HepG2 (cell line): ENCODE data around the gene RTN4RL2. TPM values are rescaled to one million over a fixed set of nuclear protein-coding genes. Genes with fewer than 3 reads are reported as not detected.

Source experiments
- AKAP8 ChIP-seq: sonication (generic); formaldehyde crosslinking; IDR thresholded peaks from 2 replicates; pipeline ENCODE4 v1.5.1; 2020; ENCODE audit warnings: mild to moderate bottlenecking, missing genetic modification reagents
- DNMT3B ChIP-seq: conservative IDR thresholded peaks from 2 replicates; pipeline ENCODE4 v1.6.1; 2016; ENCODE audit warnings: missing biosample characterization, control low read depth
- GATAD1 ChIP-seq: IDR thresholded peaks from 2 replicates; pipeline ENCODE4 v1.6.1; 2016; ENCODE audit warnings: missing genetic modification reagents, missing compliant biosample characterization
- IKZF5 ChIP-seq: IDR thresholded peaks from 2 replicates; pipeline ENCODE4 v1.6.1; 2018; ENCODE audit warnings: missing genetic modification reagents, mild to moderate bottlenecking, missing compliant biosample characterization
- PPARG ChIP-seq: conservative IDR thresholded peaks from 2 replicates; pipeline ENCODE4 v1.6.1; 2016; ENCODE audit warnings: missing biosample characterization, missing genetic modification reagents
- RBM22 ChIP-seq: fragments of 200-400 bp; formaldehyde crosslinking; optimal IDR thresholded peaks from 2 replicates; pipeline ENCODE3; 2017; ENCODE audit warnings: mild to moderate bottlenecking, low read length, moderate library complexity
- REXO4 ChIP-seq: sonication (generic); formaldehyde crosslinking; IDR thresholded peaks from 2 replicates; pipeline ENCODE4 v1.8.0; 2022; ENCODE audit warnings: missing genetic modification reagents, mild to moderate bottlenecking, borderline replicate concordance
- SAP130 ChIP-seq: IDR thresholded peaks from 2 replicates; pipeline ENCODE4 v1.6.1; 2016; ENCODE audit warnings: low read depth
- SIX4 ChIP-seq: sonication (generic); formaldehyde crosslinking; IDR thresholded peaks from 2 replicates; pipeline ENCODE4 v1.4.0; 2020; ENCODE audit warnings: missing genetic modification reagents
- TBX2 ChIP-seq: sonication (generic); formaldehyde crosslinking; IDR thresholded peaks from 2 replicates; pipeline ENCODE4 v1.5.0; 2020; ENCODE audit warnings: missing genetic modification reagents, mild to moderate bottlenecking, borderline replicate concordance
- ZBTB20 ChIP-seq: sonication (generic); formaldehyde crosslinking; IDR thresholded peaks from 2 replicates; pipeline ENCODE4 v1.8.1; 2023; ENCODE audit warnings: missing genetic modification reagents, low read depth, mild to moderate bottlenecking, borderline replicate concordance
- ZNF414 ChIP-seq: sonication (generic); formaldehyde crosslinking; IDR thresholded peaks from 2 replicates; pipeline ENCODE4 v1.5.0; 2020; ENCODE audit warnings: missing genetic modification reagents
- ZNF572 ChIP-seq: sonication (generic); formaldehyde crosslinking; IDR thresholded peaks from 2 replicates; pipeline ENCODE4 v1.5.1; 2020; ENCODE audit warnings: mild to moderate bottlenecking, missing genetic modification reagents
- ZNF691 ChIP-seq: sonication (generic); formaldehyde crosslinking; IDR thresholded peaks from 2 replicates; pipeline ENCODE4 v1.4.0; 2020; ENCODE audit warnings: missing genetic modification reagents, low read depth, mild to moderate bottlenecking, borderline replicate concordance
- polyA plus RNA-seq, 8 experiments: library from polyadenylated mRNA; depleted of rRNA in 3 of 8; stranded (reverse) in 7 of 8; unstranded in 1 of 8; fragments of >200 nt; fragmentation: Illumina TruSeq in 4 of 8; extraction: Trizol in 4 of 8; gene quantifications; 2 replicates each; pipeline versions ENCODE4 v1.2.1 to v1.2.3, GENCODE V29; 2011 to 2016; ENCODE audit warnings: low read depth in 4 of 8, missing spikeins in 1 of 8, mixed read lengths in 1 of 8; ENCODE audit not compliant: insufficient read depth in 1 of 8
- total RNA-seq, 5 experiments: library from RNA; depleted of rRNA; stranded (reverse); fragments of >200 nt; fragmentation: Illumina TruSeq; extraction: Trizol; gene quantifications; 2 replicates each; pipeline ENCODE4 v1.2.3, GENCODE V29; 2016; ENCODE audit warnings: low read depth in 1 of 5
- TF ChIP-seq, protein P1 (sequence below): sonication (generic); formaldehyde crosslinking; IDR thresholded peaks from 2 replicates; pipeline ENCODE4 v1.4.0; 2020; ENCODE audit warnings: mild to moderate bottlenecking, missing genetic modification reagents
- TF ChIP-seq, protein P2 (sequence below): sonication (generic); formaldehyde crosslinking; IDR thresholded peaks from 2 replicates; pipeline ENCODE4 v1.5.0; 2020; ENCODE audit warnings: mild to moderate bottlenecking, missing genetic modification reagents, moderate library complexity

Gene RTN4RL2
- total and polyA plus RNA-seq, 2 of the 13 experiments (the other 11 are each of a cell fraction or from before 2014, with no cell fraction given): 1.3 to 4.3 TPM

DNA sequence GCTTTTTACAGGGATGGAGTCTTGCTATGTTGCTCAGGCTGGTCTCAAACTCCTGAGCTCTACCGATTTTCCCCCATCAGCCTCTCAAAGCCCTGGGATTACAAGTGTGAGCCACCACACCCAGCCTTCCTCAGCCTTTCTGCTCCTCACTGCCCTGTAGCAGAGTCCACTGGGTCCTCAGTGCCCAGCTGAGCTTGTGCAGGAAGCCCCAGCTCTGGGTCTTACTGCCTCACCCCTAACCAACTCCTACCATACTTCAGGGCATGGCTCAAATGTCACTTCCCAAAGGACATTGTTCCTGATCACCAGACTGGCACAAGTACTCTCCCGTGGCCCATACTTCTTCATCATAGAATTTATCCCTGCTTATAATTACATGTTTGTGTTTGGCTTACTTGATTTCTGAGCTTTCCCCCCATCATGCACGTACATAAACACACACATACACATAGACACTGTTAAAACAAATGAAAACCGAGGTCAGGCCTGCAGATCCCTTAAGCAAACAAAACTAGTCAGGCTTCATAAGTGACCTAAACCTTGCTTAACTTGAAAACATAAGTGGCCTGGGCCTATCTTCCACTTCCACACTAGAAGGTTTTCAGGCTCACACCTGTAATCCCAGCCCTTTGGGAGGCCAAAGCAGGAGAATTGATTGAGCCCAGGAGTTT is 19.4 kb upstream of the RTN4RL2 start (continued):
- 0 out of 2 replicates have a peak, but pooled peaks have one; percentile 16 for TF ChIP-seq IKZF5 (CRISPR knock-in tag)
- peak; percentile 82; the same call in 1 of the 2 replicates for TF ChIP-seq ZBTB20 (CRISPR knock-in tag)
- TF ChIP-seq AKAP8 (CRISPR knock-in tag): no peak
- TF ChIP-seq DNMT3B (CRISPR knock-in tag): no peak
- no peak for TF ChIP-seq SIX4 (CRISPR knock-in tag)
- no peak; the same call in 1 of the 2 replicates for TF ChIP-seq ZNF414 (CRISPR knock-in tag)
- TF ChIP-seq, protein P1, sequence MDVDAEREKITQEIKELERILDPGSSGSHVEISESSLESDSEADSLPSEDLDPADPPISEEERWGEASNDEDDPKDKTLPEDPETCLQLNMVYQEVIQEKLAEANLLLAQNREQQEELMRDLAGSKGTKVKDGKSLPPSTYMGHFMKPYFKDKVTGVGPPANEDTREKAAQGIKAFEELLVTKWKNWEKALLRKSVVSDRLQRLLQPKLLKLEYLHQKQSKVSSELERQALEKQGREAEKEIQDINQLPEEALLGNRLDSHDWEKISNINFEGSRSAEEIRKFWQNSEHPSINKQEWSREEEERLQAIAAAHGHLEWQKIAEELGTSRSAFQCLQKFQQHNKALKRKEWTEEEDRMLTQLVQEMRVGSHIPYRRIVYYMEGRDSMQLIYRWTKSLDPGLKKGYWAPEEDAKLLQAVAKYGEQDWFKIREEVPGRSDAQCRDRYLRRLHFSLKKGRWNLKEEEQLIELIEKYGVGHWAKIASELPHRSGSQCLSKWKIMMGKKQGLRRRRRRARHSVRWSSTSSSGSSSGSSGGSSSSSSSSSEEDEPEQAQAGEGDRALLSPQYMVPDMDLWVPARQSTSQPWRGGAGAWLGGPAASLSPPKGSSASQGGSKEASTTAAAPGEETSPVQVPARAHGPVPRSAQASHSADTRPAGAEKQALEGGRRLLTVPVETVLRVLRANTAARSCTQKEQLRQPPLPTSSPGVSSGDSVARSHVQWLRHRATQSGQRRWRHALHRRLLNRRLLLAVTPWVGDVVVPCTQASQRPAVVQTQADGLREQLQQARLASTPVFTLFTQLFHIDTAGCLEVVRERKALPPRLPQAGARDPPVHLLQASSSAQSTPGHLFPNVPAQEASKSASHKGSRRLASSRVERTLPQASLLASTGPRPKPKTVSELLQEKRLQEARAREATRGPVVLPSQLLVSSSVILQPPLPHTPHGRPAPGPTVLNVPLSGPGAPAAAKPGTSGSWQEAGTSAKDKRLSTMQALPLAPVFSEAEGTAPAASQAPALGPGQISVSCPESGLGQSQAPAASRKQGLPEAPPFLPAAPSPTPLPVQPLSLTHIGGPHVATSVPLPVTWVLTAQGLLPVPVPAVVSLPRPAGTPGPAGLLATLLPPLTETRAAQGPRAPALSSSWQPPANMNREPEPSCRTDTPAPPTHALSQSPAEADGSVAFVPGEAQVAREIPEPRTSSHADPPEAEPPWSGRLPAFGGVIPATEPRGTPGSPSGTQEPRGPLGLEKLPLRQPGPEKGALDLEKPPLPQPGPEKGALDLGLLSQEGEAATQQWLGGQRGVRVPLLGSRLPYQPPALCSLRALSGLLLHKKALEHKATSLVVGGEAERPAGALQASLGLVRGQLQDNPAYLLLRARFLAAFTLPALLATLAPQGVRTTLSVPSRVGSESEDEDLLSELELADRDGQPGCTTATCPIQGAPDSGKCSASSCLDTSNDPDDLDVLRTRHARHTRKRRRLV (CRISPR knock-in tag): no peak
- TF ChIP-seq REXO4 (CRISPR knock-in tag): no peak
- 0 out of 2 replicates have a peak, but pooled peaks have one; percentile 19 for TF ChIP-seq ZNF691 (CRISPR knock-in tag)
- TF ChIP-seq TBX2 (CRISPR knock-in tag): peak; percentile 46; the same call in 1 of the 2 replicates
- 0 out of 2 replicates have a peak, but pooled peaks have one; percentile 39 for TF ChIP-seq PPARG
- TF ChIP-seq ZNF572 (CRISPR knock-in tag): no peak
- TF ChIP-seq, protein P2, sequence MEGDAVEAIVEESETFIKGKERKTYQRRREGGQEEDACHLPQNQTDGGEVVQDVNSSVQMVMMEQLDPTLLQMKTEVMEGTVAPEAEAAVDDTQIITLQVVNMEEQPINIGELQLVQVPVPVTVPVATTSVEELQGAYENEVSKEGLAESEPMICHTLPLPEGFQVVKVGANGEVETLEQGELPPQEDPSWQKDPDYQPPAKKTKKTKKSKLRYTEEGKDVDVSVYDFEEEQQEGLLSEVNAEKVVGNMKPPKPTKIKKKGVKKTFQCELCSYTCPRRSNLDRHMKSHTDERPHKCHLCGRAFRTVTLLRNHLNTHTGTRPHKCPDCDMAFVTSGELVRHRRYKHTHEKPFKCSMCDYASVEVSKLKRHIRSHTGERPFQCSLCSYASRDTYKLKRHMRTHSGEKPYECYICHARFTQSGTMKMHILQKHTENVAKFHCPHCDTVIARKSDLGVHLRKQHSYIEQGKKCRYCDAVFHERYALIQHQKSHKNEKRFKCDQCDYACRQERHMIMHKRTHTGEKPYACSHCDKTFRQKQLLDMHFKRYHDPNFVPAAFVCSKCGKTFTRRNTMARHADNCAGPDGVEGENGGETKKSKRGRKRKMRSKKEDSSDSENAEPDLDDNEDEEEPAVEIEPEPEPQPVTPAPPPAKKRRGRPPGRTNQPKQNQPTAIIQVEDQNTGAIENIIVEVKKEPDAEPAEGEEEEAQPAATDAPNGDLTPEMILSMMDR (CRISPR knock-in tag): no peak
- TF ChIP-seq GATAD1 (CRISPR knock-in tag): 0 out of 2 replicates have a peak, but pooled peaks have one; percentile 47
- peak; percentile 67 for TF ChIP-seq SAP130 (CRISPR knock-in tag)
- no peak for TF ChIP-seq RBM22
